Medulla oblongata (tissue), 1 donor: ENCODE measurements around the gene LYPD8.

ENCODE experiments used
- DNase-seq: peaks from one replicate; pipeline ENCODE4 v3.0.0-alpha.2; 2015; ENCODE audit errors: extremely low spot score

LYPD8 gene

DNA sequence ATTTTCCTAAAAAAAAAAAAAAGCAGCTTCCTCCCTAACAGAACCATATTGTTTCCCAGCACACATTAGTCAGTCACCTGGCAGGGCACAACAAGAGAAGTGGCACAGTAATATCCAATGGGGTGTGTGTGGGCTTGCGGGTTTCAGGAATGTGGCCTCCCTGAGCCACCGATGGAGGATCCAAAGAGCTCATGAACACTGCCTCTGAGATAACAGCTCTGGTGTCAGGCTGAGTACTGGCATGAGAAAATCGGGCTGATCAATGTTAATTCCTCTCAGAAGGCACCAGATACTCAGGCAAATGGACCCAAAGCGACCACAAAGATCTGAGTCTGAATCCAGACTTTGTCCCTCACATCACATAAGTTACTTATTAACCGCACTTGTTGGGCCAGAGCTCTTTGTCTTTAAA, 2.2 kb upstream of the LYPD8 start:
- no peak for DNase-seq

DNA sequence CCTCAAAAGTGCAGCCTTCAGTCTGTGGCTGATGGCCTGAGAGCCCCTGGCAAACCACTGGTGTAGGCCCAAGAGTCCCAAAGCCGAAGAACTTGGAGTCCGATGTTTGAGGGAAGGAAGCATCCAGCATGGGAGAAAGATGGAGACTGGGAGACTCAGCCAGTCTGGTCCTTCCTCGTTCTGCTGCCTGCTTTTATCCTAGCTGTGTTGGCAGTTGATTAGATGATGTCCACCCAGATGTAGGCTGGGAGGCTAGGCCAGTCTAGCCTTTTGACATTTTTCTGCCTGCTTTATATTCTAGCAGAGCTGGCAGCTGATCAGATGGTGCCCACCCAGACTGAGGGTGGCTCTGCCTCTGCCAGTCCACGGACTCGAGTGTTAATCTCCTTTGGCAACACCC, 1.1 kb upstream of the LYPD8 start:
- DNase-seq, result no peak

GRCh38 chr1:248756151-248756550, 592 bp upstream of the LYPD8 start:
- no peak for DNase-seq

GRCh38 chr1:248753708-248754280, 1.8 kb downstream of the LYPD8 start:
- no peak for DNase-seq

- DNase-seq, result no peak
These were observed 2.4 kb downstream of the LYPD8 start for GRCh38 chr1:248753029-248753594.

DNA sequence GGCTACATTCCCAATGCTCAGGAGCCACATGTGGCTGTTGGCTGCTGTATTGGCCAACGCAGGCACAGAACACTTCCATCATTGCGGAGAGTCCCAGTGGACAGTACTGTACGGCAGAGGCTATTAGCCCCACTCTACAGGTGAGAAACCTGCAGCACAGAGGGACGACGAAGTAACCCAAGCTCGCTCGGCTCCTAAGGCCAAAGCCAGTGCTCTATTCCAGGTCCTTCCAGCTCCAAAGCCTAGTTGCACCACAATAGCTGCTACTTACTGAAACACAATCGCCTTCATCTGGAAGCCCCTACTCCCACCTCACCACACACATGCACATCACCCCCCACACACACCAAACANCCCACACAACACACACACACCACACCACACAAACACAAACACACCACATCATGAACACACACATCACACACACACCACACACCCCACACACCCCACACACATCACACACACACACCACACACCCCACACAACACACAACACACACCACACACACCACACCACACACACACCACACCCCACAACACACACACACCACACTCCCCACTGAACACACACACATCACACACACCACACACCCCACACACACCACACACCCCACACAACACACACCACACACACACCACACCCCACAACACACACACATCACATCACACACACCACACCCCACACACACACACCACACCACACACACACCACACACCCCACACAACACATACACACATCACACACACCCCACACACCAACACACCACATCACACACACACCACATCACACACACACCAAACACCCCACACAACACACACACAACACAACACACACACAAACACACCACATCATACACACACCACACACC, 3.2 kb downstream of the LYPD8 start:
- no peak for DNase-seq

DNA sequence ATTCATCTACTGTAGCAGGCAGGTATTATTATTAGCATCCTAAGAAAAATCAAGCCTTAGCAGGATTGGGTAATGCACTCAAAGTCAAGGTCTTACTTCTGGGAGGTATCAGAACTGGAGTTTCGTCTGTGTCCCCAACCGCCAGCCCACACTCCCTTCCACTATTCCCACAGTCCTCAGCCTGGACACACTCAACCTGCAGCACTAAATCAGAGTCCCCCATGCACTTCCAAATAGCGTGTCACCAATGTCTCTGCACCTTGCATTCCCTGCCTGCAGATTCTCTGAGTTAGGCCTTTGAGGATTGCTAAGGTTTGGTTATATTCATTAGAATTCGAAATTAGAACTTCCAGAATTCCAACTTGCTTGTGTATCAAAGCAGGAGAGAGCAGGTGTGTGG, 3.9 kb downstream of the LYPD8 start:
- no peak for DNase-seq

GRCh38 chr1:248751142-248751541, 4.4 kb downstream of the LYPD8 start:
- DNase-seq, result no peak

DNA sequence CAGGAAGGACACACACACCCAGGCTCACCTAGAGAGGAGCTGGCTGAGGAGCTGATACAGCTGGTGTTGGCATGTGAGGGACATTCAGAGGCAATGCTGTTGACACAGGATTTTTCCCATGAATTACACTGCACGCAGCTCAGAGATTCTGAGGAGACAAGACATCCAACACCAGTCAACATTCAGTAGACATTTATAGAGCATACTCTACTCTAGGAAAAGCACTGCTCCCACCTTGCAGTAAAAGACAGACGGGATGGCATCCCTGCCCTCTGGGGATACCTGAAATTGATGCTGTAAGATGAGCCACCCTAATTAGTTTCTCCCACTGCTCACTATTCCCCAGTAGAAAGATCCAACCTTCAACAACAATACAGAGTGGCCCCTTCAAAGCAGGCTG, 5.1 kb downstream of the LYPD8 start:
- DNase-seq, result no peak

DNA sequence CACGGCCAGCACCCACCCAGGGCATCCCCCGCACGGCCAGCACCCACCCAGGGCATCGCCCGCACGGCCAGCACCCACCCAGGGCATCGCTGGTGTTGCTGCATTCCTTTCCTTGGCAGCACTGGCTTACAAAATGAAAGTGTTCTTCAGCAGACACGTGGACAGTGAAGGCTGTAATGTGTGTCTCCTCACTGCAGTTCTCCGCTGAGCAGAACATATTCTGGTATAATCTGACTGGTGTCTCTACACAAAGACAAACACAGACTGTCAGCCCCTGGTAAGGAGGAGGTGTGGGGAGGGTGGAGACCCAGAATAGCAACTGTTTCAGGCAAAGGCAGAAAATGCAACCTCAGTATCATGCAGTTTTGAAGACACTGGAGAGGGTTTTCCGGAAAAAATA, 7.3 kb downstream of the LYPD8 start:
- DNase-seq, result no peak

- DNase-seq, result no peak
These were observed 14.7 kb downstream of the LYPD8 start for GRCh38 chr1:248740876-248741275.

DNA sequence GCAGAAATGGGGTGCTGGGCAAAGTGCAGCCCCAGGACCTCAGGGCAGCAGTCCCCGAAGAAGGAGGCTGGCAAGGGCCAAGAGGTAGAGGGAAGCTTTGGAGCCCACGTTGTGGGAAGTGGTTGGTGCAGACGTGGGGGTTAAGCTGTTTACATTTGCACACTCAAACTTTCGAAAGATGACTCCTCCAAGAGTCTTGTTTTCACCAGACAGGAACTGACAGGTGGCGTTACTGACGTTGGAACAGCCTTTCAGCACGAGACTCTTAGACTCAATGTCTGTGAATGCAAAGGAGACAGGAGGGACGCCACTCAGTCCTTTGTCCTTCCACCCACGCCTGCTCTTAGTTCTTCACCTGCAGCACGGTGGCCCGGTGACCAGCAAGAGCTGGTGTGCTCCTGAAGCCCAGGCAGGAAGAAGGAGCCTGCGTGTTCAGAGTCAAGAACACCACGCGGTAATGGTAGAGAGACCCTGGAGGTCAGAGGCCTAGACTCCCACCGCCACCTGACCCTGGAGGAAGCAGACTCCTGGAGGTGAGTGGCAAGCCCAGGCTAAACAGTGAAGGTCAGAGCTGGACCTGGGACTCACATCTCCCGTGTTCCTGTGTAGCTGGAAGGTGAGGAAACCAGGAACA, 15.9 kb downstream of the LYPD8 start:
- DNase-seq, result no peak

- DNase-seq, result no peak
These were observed 18.1 kb downstream of the LYPD8 start for GRCh38 chr1:248737457-248737856.

- DNase-seq, result no peak
These were observed 18.6 kb downstream of the LYPD8 start for GRCh38 chr1:248736977-248737376.

- DNase-seq, result no peak
These were observed 22.0 kb downstream of the LYPD8 start for GRCh38 chr1:248733566-248733965.

- DNase-seq, result no peak
These were observed 24.8 kb downstream of the LYPD8 start for GRCh38 chr1:248730507-248731335.

DNA sequence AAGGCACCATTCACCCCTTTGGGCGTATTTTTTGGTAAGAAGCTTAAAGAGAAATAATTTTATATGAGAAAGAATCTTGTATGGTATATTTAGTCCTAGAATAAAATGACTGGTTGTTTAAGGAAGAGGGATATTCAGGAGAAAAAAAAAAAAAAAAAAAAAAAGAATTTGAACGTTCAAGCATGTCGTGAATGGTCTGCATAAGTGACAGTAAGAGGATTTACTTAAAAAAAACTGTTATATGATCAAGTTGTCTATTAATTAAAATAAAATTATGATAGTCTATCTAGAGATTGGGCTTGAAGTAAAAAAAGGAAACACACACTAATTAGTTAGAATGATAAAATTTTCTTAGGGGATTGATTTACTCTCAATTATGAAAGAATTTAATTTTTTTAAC, 41.3 kb downstream of the LYPD8 start:
- DNase-seq, result no peak

GRCh38 chr1:248710305-248710900, 45.2 kb downstream of the LYPD8 start:
- DNase-seq, result no peak

DNA sequence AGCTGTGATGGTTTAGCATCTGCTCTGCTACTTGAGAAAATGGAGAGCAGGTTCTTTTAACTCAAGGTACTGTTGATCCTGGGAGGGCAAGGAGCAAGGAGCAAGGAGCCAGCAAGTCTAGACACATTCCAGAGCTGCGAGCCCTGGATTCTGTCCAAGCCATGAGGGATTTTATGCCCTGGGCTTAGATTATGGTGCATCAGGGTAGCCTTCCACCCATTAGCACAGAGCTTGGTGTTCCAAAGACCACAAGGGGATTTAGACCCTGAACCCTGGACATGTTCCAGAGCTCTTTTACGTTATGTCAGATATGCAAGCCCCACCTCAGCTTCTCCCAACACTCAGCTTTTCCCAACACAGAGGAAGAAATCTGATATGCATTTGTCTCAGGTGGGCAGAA, 51.0 kb downstream of the LYPD8 start:
- DNase-seq, result no peak

DNA sequence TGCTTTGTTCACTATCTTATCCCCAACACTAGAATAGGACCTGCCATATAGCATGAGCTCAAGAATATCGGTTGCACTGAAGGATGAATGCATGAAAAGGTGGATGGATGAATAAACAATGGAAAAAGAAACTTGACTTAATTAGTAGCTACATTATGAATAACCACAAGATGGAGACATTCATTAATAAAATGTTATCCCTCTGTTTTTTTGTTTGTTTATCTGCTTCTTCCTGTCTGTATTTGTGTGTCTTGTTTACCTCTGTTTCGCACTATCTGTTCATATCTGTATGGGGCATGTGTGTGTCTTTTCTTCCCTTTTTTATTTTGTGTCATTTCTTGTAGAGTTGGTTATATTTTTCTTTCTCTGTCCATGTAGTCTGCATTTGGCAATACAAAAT, 51.9 kb downstream of the LYPD8 start:
- DNase-seq, result no peak

GRCh38 chr1:248702714-248703113, 52.8 kb downstream of the LYPD8 start, which contains the start of gene OR14I1:
Gene OR14I1 (minus strand): TSS chr1:248702766.
- no peak for DNase-seq
